Activated CD4-positive, CD25-positive, alpha-beta regulatory T cell treated with anti-CD3 and anti-CD28 coated beads, Interleukin-2, amount 50 U/mL, for 16 hours (primary cell): ENCODE data around the gene ADARB2.

ENCODE experiments used
- DNase-seq: peaks from one replicate; pipeline ENCODE4 v3.0.0-alpha.2; 2020; ENCODE audit warnings: low read depth, low spot score

ADARB2 gene

DNA sequence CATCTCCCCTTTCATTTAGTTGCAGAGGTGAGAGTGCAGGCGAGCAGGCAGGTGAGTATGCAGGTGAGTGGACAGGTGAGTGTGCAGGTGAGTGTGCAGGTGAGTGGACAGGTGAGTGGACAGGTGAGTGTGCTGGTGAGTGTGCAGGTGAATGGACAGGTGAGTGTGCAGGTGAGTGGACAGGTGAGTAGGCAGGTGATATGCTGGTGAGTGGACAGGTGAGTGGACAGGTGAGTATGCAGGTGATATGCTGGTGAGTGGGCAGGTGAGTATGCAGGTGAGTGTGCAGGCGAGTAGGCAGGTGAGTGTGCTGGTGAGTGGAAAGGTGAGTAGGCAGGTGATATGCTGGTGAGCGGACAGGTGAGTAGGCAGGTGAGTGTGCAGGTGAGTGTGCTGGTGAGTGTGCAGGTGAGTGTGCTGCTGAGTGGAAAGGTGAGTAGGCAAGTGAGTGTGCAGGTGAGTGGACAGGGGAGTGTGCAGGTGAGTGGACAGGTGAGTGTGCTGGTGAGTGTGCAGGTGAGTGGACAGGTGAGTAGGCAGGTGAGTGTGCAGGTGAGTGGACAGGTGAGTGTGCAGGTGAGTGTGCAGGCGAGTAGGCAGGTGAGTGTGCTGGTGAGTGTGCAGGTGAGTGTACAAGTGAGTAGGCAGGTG, 165.6 kb downstream of the ADARB2 start:
- DNase-seq: no peak

- DNase-seq: no peak
Measured at GRCh38 chr10:1570416-1571051, 166.8 kb downstream of the ADARB2 start.

- DNase-seq: no peak
Measured at GRCh38 chr10:1569208-1569607, 168.1 kb downstream of the ADARB2 start.

DNA sequence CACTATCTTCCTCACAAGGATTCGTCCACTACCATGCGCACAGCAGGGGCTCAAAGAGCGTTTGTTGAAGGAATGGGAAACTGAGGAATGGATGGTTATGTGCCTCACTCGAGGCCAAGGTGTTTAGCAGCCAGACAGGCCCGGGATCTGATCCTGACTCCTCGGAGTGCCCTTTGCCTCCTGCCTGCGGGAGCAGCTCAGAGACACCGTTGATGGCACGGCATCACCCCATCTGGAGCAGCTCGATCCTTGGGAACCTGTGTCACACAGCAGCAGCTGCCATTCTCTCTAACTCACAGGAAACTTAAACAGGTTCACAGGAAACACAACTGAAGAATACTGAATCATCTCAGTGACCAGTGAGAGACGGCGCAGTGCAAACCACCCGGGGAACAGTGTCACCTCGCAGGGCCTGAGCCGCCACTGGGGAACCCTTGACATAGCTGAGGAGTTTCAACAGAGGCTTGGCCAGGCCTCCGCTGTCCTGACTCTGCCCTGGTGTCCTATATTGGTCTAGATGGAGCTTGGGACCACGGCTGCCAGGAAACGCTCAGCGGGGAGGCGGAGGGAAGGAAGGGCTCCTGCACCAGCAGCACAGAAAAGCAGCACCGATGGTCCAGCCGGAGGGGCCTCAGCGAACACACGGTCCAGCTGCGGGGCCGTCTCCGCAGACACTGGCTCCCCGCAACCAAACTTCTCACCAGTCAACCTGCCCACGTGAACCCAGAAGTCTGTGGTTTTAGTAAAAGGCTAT, 169.4 kb downstream of the ADARB2 start:
- no peak for DNase-seq

DNA sequence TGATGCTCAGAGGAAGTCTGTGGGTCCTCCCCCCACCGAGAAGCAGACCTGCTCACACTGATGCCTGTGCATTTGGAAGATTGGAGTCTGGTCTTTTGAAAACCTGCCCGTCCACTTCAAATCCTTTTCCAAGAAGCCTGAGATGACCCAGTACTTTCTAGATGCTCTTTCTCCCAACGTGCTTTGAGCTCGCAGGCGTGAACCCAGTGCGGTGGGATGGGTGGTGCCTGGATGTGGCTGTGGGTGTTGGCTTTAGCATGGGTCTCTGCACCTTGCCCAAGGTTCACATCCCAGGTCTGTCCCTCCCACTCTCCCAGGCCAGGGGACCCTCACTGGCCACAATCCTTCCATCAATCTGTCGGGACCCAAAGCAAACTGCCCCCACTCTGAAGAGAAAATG, 170.2 kb downstream of the ADARB2 start:
- no peak for DNase-seq

DNA sequence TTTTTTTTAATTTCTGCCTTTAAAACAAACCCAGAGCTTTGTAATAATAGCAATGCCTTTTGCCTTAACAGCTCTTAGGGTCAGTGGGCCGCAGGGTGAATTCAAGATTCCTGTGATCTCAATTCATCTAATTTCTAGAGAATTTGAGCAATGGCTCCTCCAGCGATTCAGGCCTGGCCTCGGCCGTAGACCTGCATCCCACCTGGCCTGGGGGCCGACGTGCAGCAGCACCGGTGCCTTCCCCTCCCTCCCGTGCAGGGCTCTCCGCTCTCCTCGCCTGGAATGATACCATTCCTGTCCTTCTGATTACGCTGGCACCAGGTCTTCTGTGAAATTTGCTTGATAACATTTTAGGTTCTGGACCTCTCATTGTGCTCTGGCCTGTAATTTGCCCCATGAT, 172.5 kb downstream of the ADARB2 start:
- DNase-seq: no peak

DNA sequence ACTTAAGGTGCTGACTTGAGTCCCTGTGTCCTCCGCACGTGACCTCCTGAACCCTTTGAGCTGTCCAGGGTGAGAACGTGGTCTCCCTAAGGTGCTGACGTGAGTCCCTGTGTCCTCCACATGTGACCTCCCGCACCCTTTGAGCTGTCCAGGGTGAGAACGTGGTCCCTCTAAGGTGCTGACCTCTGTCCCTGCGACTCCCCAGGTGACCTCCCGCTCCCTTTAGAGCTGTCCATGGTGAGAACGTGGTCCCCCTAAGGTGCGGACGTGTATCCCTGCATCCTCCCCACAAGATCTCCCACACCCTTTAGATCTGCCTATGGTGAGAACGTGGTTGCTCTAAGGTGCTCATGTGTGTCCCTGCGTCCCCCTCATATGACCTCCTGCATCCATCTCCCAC, 174.3 kb downstream of the ADARB2 start:
- DNase-seq: no peak

- no peak for DNase-seq
Measured at GRCh38 chr10:1561731-1562337, 175.5 kb downstream of the ADARB2 start.

DNA sequence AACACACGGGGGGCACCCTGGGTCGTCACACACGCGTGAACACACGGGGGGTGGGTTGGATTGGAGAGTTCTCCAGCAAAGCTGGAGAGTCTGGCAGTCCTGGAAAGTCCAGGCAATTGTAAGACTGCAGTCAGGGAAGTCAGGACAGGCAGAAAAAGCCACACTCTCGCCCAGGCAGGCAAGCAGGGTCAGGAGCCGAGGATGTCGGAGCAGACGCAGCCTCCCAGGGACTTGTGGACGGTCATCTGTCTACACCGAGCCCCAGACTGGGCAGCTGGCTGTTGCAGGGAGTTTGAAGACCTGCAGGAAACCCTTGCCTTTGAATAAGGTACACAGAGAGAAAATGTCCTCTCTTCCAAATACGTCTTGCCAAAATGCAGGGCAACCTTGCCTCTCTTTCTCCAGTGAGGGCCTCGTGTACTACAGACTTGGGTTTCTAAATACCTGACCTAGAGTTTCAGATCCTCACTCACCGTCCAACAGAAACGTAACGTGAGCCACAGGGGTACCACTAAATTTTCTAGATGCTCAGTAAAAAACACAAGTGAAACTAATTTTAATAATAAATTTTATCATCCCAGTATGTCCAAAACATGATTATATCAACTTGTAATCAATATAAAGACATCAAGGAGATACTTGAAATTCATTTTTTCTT, 176.7 kb downstream of the ADARB2 start:
- DNase-seq: no peak

DNA sequence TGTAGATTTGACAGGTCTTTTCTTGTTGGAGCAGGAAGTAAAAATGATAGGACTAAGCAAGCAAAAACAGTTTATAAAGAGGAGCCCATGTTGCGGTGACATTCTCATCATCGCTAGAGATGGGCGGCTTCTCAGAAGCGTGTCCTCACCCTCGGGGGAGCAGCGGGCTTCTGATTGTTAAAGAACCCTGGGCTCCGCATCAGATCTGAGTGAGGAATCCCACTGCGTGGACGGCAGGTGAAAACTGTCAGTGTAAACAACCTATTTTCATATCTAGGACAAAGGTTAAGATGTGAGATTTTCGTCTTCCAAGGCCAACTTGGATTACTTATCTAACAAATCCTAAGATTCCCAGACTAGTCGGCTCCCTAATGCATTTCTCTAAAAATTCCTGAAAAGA, 177.6 kb downstream of the ADARB2 start:
- DNase-seq: no peak

GRCh38 chr10:1559311-1559710, 178.0 kb downstream of the ADARB2 start:
- no peak for DNase-seq

GRCh38 chr10:1558906-1559305, 178.4 kb downstream of the ADARB2 start:
- no peak for DNase-seq

DNA sequence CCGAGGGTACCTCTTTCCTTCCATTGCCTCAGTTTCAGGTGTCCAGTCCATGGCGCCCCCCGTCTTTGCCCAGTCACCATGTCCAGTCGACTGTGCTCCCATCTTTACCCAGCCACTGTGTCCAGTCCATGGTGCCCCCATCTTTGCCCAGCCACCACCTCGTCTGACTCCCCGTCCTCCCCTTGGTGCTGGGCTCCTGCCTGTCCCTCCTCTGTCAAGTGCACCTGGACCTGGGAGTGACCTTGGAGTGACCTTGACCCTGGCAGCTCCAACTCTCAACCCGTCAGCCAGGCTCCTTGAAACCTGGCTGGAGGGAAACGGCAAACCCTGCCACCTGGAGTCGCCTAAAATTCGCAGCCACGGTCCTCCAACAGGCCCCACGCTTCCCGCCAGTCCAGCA, 180.2 kb downstream of the ADARB2 start:
- no peak for DNase-seq

DNA sequence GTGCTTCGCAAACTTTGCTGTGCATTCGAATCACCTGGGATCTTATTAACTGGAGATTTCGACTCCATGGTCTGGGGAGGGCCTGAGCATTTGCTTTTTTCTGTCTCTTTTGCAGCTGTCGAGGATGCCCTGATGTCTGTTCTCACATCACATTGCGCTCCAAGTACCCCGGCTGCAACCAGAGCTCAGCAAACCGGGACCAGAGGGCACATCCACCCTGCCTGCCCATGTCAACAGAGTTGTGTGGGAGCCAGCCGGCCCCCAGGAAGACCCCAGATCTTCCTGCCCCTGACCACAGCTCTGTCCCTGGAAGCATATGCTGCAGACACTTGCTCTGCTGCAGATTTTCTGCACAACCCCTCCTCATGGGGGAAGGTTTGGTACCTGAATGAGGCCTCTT, 180.8 kb downstream of the ADARB2 start:
- DNase-seq: no peak

- DNase-seq: no peak
Measured at GRCh38 chr10:1553951-1554350, 183.4 kb downstream of the ADARB2 start.

DNA sequence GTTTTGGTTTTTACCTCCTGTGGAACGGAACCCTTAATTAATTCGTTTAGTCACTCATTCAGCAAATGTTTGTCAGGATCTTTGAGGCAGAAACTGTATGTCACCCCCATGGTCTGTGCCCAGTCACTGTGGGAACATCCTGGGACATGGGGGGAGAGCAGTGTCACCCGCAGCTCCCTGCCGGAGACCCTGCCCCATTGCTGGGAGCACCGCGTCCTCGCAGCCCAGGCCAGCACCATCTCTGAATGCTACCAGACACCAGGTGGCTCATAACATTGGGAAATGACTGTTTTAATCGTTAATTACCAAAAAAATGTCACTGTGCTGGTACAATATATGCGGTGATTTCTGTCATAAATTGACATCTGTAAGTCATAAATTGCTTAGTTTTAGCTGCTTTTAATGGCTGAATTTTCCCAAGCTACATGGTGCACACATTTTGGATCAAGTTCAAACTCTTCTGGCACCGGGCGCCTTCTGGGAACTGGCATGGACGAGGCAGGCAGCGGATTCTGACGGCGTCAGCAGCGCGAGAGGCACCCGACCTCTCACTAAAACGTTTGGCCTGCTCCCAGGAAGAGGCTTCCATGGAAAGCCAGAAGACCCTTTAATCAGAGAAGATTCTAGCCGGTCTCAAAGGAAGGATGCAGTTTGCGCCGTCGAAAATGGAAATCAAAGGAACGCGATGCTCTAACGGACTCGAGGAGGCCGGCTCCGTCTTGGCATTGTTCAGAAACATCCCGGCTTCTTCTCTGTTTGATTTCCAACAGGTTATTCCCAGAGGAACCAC, 184.2 kb downstream of the ADARB2 start:
- no peak for DNase-seq

- no peak for DNase-seq
Measured at GRCh38 chr10:1552406-1552805, 184.9 kb downstream of the ADARB2 start.

DNA sequence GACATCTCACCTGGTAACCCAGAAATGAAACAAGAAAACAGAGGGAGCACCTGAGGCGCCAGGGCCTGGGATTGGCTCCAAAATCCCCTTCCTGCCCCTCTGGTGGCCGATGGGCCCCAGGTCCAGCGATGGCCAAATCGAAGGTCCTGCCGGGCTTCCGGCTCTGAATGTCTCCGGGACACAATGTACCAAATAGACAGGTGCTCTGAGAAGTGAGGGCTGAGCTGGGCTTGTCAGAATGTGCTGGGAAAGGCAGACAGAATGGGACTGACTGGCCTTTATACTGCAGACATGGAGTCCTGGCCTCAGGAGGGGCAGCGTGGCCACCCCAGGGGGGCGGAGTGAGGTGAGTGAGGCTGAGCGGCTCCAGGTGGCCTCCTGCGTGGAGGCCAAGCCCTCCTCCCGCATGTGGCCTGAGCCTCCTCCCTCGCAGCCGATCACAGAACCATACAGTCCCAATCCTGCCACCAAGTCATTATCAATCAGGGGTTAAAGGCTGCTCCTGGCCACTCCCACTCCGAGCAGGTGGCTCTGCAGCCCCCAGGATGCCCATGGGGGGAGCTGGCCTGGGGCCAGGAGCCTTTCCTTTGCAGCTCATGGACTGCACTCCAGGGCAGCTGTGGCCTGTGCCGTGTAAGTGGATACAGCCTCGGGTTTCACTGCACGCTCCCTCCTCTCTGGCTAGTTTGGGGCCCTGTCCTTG, 185.5 kb downstream of the ADARB2 start:
- no peak for DNase-seq

DNA sequence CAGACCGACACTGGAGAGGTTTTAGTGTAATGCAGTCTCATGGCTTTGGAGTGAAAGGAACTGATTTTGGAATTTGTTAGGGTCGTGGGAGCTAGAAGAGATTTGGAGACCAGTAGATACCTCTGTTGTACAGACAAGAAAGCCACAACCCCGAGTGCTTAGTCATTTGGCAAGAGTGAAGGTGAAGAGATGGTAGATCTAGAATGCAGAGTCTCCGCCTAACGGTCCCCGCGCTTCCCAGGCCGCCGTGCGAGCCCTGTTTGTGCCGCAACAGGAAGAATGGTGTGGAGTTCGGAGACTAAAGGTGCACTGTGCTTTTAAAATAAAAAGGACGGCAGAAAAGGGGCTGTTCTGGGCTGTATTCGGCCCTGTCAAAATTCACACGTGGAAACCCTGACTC, 186.7 kb downstream of the ADARB2 start:
- DNase-seq: no peak

DNA sequence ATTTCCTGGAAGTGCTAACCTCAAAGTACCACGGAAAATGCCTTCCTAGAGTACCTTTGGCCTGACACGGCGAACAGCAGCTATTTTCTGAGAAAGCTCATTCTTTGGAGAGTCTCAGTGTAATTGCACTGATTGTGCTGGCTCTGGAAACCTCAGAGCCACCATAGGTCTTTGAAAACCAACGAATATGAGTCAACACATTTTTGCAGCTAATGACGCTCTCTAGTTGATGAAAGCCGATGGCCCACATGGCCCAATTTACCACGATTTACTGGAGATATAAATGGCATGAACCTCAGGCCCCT, 187.1 kb downstream of the ADARB2 start:
- DNase-seq: no peak
